BLaER1 treated with 17β-estradiol and CSF1 and Interleukin-3, amounts not matched to agents 10 nM and 100 nM (cell line): Measurements from ENCODE around the gene KLC4.

Experiments used
- H3K27ac ChIP-seq, 11 experiments: shearing (Covaris generic); formaldehyde crosslinking; 2 replicates each; pipeline ENCODE4 v1.8.1; 2022
- H3K27me3 ChIP-seq, 11 experiments: shearing (Covaris generic); formaldehyde crosslinking; 2 replicates each; pipeline ENCODE4 v1.8.1; 2022
- H3K36me3 ChIP-seq, 11 experiments: shearing (Covaris generic); formaldehyde crosslinking; 2 replicates each; pipeline ENCODE4 v1.8.1; 2022
- H3K4me1 ChIP-seq, 10 experiments: shearing (Covaris generic); formaldehyde crosslinking; 2 replicates each; pipeline ENCODE4 v1.8.1; 2022
- H3K4me2 ChIP-seq, 11 experiments: shearing (Covaris generic); formaldehyde crosslinking; 2 replicates each; pipeline ENCODE4 v1.8.1; 2022
- H3K4me3 ChIP-seq, 10 experiments: shearing (Covaris generic); formaldehyde crosslinking; 2 replicates each; pipeline ENCODE4 v1.8.1; 2022
- H3K9ac ChIP-seq, 11 experiments: shearing (Covaris generic); formaldehyde crosslinking; 2 replicates each; pipeline ENCODE4 v1.8.1; 2022
- H3K9me3 ChIP-seq, 11 experiments: shearing (Covaris generic); formaldehyde crosslinking; replicated peaks in 1 of 11; 2 replicates each; pipeline ENCODE4 v1.8.1; 2022
- H4K20me1 ChIP-seq, 11 experiments: shearing (Covaris generic); formaldehyde crosslinking; 2 replicates each; pipeline ENCODE4 v1.8.1; 2022
- Cebpa-rat ChIP-seq, 11 experiments: shearing (Covaris generic); IDR thresholded peaks; 2 replicates each; pipeline ENCODE4 v1.8.1; 2022

Gene KLC4

DNA sequence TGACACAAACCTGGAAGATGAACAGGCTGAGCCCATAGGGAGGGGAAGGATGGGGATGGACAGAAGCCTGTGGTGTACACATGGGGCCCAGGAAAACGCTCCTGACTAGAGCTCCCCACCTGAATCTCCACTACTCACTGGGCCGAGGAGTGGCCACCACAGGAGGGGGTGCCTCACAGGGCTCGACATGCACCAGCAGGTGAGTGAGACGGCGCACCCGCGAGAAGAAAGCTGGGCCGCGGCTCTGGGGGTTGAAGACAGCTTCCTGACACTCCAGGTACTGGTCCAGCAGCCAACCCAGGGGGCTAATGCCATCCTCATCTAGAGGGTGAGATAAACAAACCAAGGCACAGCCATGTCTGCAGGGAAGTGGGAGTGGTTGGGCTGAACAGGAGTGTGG, 16.1 kb upstream of the KLC4 start:
- no peaks in the 10 kb centered on the region for H3K9me3 ChIP-seq
- H3K27me3 ChIP-seq = no peaks in the 10 kb centered on the region
- no peak overlapping the region for H3K9ac ChIP-seq
- H3K27ac ChIP-seq = no peak overlapping the region
- no peak overlapping the region for H3K4me3 ChIP-seq
- peaks cover 0 to 7% (median 0%) of the 10 kb centered on the region in 10 experiments; a peak in 4 of 20 replicates for H3K4me1 ChIP-seq
- H3K4me2 ChIP-seq = no peak overlapping the region
- peaks cover 0 to 15% (median 0%) of the 10 kb centered on the region in 11 experiments; a peak in 3 of 22 replicates for H4K20me1 ChIP-seq
- H3K36me3 ChIP-seq = peaks cover 60 to 93% (median 80%) of the 10 kb centered on the region in 11 experiments
- TF ChIP-seq Cebpa-rat (IDR thresholded peaks at IDR 0.05) = no peak

DNA sequence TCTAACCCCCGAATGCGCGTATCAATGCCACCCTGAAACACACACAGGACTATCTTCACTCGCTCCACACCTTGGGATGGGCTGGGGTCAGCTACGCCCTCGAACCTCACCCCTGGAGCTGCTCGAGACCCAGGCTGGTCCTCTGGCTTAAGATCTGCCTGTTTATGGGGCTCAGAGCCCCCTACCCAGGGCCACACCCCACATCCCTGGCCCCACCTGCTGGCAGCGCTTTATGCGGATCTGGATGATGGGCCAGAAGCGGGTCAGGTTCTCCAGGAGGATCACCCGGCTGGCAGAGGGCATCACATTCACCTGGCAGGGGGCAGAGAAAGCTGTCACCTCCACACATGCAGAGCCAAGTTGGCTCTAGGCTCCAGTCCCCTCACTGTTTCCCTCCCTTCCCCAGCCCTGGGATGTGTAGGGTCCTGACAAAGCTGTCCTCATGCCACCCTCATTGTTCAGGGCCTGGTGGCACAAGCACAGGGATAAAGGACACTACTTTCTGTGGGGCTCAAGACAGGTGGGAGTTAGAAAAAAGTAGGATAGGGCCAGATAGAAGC, 14.0 kb upstream of the KLC4 start:
- peaks cover 0 to 9% (median 0%) of the 10 kb centered on the region in 11 experiments; a peak in 2 of 22 replicates for H4K20me1 ChIP-seq
- peaks cover 0 to 7% (median 3%) of the 10 kb centered on the region in 10 experiments; a peak in 7 of 20 replicates for H3K4me1 ChIP-seq
- no peak overlapping the region for H3K9ac ChIP-seq
- TF ChIP-seq Cebpa-rat (IDR thresholded peaks at IDR 0.05) = no peak
- peaks cover 63 to 93% (median 74%) of the 10 kb centered on the region in 11 experiments for H3K36me3 ChIP-seq
- no peak overlapping the region for H3K27ac ChIP-seq
- no peak overlapping the region for H3K4me2 ChIP-seq
- no peak overlapping the region for H3K4me3 ChIP-seq
- H3K27me3 ChIP-seq = no peaks in the 10 kb centered on the region
- H3K9me3 ChIP-seq = no peaks in the 10 kb centered on the region

- no peaks in the 10 kb centered on the region for H3K9me3 ChIP-seq
- no peak overlapping the region for H3K4me2 ChIP-seq
- no peak overlapping the region for H3K27ac ChIP-seq
- TF ChIP-seq Cebpa-rat (IDR thresholded peaks at IDR 0.05) = no peak
- peaks cover 12 to 31% (median 24%) of the 10 kb centered on the region in 10 experiments for H3K4me1 ChIP-seq
- peaks cover 52 to 83% (median 64%) of the 10 kb centered on the region in 11 experiments for H3K36me3 ChIP-seq
- peaks cover 0 to 9% (median 0%) of the 10 kb centered on the region in 11 experiments; a peak in 1 of 22 replicates for H4K20me1 ChIP-seq
- peak overlapping the region in 1 of 11 experiments; percentile 32; a peak in 1 of 22 replicates for H3K9ac ChIP-seq
- no peaks in the 10 kb centered on the region for H3K27me3 ChIP-seq
- no peak overlapping the region for H3K4me3 ChIP-seq
Observed at GRCh38 chr6:43047998-43048397, 11.4 kb upstream of the KLC4 start.

DNA sequence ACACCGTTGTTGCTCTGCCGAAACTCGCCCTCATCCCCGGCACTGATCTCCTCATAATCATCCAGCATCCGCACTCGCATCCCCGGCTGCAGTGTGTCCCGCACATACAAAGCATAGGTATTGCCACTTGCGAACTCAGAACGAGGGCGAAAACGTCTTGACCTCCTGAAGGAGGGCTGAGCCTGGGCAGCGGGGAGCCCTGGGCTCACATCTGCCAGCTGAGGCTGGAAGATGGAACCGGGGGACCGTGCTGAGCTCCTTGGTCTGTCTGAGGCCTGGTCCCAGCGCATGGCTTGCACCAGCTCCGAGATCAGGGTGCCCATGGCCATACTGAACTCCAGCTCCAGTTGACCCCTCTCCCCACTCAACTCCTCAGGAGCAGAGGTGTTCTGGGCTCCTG, 8.4 kb upstream of the KLC4 start:
- no peak overlapping the region for H3K27ac ChIP-seq
- H3K4me1 ChIP-seq = peaks cover 22 to 43% (median 37%) of the 10 kb centered on the region in 10 experiments
- H3K4me2 ChIP-seq = peak overlapping the region in 8 of 11 experiments; percentile 6 to 99 (median 57); a peak in 8 of 22 replicates
- no peak for TF ChIP-seq Cebpa-rat (IDR thresholded peaks at IDR 0.05)
- peaks cover 0 to 9% (median 0%) of the 10 kb centered on the region in 11 experiments; a peak in 1 of 22 replicates for H4K20me1 ChIP-seq
- no peak overlapping the region for H3K4me3 ChIP-seq
- H3K9ac ChIP-seq = peak overlapping the region in 5 of 11 experiments; percentile 22 to 50 (median 24); a peak in 5 of 22 replicates
- H3K27me3 ChIP-seq = no peaks in the 10 kb centered on the region
- peaks cover 42 to 71% (median 58%) of the 10 kb centered on the region in 11 experiments for H3K36me3 ChIP-seq
- H3K9me3 ChIP-seq = no peaks in the 10 kb centered on the region

DNA sequence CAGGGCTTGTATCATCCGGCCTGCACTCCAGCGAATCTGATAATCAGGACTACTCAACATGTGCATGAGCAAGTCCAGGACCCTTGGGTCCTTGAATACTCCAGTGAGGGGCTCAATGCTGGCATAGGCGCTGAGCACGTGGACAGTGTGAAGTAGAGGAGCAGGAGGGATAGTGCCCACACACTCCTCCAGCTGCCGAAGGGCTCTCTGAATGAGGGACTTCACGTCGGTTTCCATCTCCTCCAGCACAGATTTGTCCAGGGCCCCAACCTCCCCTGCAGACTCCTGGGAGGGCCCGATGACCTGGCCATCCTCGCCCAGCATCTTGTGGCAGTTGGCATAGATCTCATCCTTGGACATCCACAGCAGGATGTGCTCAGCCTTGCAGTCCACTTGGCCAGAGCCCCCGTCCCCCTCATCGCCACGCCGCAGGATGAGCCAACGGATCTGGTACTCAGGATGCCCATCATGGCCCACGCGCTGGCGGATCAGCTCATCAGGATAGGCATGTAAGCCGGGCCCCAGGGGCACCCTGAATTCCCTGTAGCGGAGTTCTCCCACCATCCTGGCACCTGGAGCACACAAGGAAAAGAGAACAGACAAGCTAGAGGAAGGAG, 7.1 kb upstream of the KLC4 start:
- H3K27me3 ChIP-seq = no peaks in the 10 kb centered on the region
- peaks cover 44 to 71% (median 61%) of the 10 kb centered on the region in 11 experiments for H3K36me3 ChIP-seq
- TF ChIP-seq Cebpa-rat (IDR thresholded peaks at IDR 0.05) = no peak
- peak overlapping the region; percentile 86 to 94 (median 90); a peak in 19 of 22 replicates for H3K9ac ChIP-seq
- no peaks in the 10 kb centered on the region; a peak in 1 of 22 replicates for H4K20me1 ChIP-seq
- peak overlapping the region in 9 of 11 experiments; percentile 88 to 93 (median 91); a peak in 14 of 22 replicates for H3K27ac ChIP-seq
- peak overlapping the region in 8 of 10 experiments; percentile 68 to 86 (median 76); a peak in 9 of 20 replicates for H3K4me3 ChIP-seq
- no peaks in the 10 kb centered on the region for H3K9me3 ChIP-seq
- H3K4me2 ChIP-seq = peak overlapping the region; percentile 89 to 99 (median 96)
- peaks cover 22 to 43% (median 37%) of the 10 kb centered on the region in 10 experiments for H3K4me1 ChIP-seq

DNA sequence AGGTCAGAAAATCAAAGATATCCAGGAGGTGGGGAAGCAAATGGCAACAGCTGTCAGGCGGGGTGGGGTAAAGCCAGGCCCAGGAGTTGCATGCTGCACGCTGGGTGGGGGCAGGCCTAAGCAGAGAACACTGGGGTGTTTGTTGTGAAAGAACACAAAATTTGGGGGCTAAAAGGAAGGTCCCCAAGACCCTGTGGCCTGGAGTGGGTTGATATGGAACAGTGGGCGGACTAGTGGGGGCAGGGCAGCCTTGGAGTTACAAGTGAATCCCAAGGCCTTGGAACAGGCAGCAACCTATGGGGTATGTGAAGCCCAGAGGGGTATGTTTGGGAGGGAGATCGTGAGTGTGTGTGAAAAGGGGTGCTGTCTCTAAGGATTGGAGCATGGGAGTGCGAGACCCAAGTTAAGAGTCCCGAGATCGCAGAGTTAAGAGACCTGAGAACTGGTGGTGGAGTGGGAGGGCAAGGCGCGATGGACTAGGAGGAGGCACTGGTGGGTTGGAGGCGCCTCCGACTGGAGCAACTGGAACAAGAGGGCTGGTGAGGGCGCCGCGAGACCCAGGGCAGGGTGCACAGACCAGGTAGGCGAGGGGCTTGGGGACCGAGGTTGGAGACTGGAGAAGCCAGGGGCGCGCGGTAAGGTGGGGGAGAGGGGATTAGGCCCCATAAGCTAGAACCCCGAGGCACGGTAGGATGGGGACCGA, 6.4 kb upstream of the KLC4 start:
- no peaks in the 10 kb centered on the region for H4K20me1 ChIP-seq
- TF ChIP-seq Cebpa-rat (IDR thresholded peaks at IDR 0.05) = no peak
- peak overlapping the region; percentile 68 to 86 (median 74) for H3K4me3 ChIP-seq
- H3K27ac ChIP-seq = peak overlapping the region; percentile 88 to 93 (median 91)
- no peaks in the 10 kb centered on the region for H3K27me3 ChIP-seq
- peaks cover 26 to 46% (median 41%) of the 10 kb centered on the region in 10 experiments for H3K4me1 ChIP-seq
- peak overlapping the region; percentile 86 to 94 (median 90) for H3K9ac ChIP-seq
- no peaks in the 10 kb centered on the region for H3K9me3 ChIP-seq
- H3K4me2 ChIP-seq = peak overlapping the region; percentile 89 to 99 (median 96)
- H3K36me3 ChIP-seq = peaks cover 49 to 72% (median 61%) of the 10 kb centered on the region in 11 experiments

DNA sequence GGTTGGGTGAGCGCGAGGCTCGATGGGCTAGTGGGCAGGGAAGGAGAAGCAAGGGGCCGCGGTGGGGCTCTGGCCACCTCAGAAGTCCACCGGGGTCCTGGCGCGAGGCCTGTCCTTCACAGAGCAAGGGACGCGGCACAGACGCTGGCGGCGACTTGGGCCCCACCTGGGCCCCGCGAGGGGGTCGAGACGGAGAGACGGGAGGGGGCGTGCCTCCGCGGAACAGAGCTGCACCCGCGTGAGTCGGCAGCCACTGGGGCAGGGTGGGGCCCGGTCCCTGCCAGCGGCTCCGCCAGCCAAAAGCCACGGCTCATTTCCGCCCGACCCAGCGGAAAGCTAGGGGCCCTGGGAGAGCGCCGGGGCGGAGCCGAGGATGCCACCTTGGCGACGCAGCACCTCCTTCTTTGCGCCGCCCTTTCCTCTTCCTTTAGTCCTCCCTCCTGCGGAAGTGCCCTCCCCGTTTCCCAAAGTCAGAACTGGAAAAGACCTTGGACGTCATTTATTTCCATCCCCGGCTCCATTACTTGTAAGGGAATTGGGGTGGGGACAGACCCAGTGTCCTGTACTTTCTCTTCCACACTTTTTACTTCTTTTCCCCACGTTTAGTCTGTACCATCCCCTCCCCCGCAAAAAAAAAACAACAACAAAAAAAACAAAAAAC, 5.8 kb upstream of the KLC4 start, which contains the start of gene CUL7:
Gene CUL7, minus strand, starts transcription at position 307 of the 661 bp plus-strand sequence. CDS start 1,063 bp downstream, outside the sequence.
- Histone ChIP-seq H4K20me1 (no peaks in the 10 kb centered on the region), H3K27me3 (no peaks in the 10 kb centered on the region), H3K9me3 (no peaks in the 10 kb centered on the region), H3K4me3 (peak within 1 kb of the TSS; percentile 68 to 86 (median 74)), H3K9ac (peak within 1 kb of the TSS; percentile 86 to 94 (median 90)), H3K4me2 (peak within 1 kb of the TSS; percentile 89 to 99 (median 96)), H3K36me3 (peaks cover 44 to 67% (median 58%) of the 10 kb centered on the region in 11 experiments), H3K27ac (peak within 1 kb of the TSS; percentile 88 to 93 (median 91)), H3K4me1 (peaks cover 33 to 53% (median 47%) of the 10 kb centered on the region in 10 experiments)
- no peak for TF ChIP-seq Cebpa-rat (IDR thresholded peaks at IDR 0.05)

DNA sequence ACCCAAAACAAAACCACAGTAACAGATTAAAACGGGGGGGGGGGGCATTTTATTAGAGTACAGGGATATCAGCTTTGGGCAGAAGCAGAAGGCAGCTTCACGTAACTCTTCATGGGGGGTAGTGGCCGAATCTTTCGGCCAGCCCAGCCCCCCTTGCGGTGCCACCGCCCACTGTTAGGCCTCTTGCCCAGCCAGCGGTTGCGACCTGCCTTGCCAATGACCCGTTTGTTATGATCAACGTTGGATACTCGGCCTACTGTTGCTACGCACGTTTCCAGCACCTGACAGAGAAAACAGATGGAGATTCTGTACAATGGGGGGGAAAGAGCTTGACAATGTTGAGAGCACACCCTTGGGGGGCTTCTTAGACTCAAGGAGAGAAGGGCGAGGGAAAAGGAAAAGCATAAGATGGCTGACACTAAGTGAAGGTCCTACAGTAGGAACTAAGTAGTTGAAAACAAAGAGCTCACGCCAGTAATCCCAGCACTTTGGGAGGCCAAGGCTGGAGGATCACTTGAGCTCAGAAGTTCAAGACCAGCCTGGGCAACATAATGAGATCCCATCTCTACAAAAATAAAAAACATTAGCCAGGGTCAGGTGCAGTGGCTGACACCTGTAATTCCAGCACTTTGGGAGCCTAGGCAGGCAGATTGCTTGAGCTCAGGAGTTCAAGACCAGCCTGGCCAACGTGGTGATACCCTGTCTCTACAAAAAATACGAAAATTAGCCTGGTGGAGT, 5.1 kb upstream of the KLC4 start:
- Histone ChIP-seq H3K27me3 (no peaks in the 10 kb centered on the region), H4K20me1 (no peaks in the 10 kb centered on the region), H3K9me3 (no peaks in the 10 kb centered on the region), H3K4me3 (peak overlapping the region; percentile 68 to 86 (median 74)), H3K27ac (peak overlapping the region; percentile 88 to 93 (median 91)), H3K4me2 (peak overlapping the region; percentile 89 to 99 (median 96)), H3K36me3 (peaks cover 38 to 61% (median 52%) of the 10 kb centered on the region in 11 experiments), H3K9ac (peak overlapping the region; percentile 86 to 94 (median 90); a peak in 21 of 22 replicates), H3K4me1 (peaks cover 35 to 53% (median 48%) of the 10 kb centered on the region in 10 experiments)
- TF ChIP-seq Cebpa-rat (IDR thresholded peaks at IDR 0.05) = no peak
